Stimulated activated CD8-positive, alpha-beta memory T cell treated with anti-CD3 and anti-CD28 coated beads, Interleukin-4, amount 100 ng/mL, for 1 hour (primary cell): ENCODE results near the gene RBBP8NL.

Experiments used
- DNase-seq, 2 donors: peaks; one replicate each; pipeline ENCODE4 v3.0.0-alpha.2; 2020; ENCODE audit warnings: low read depth in 2 of 2, low spot score in 1 of 2

Gene RBBP8NL

GRCh38 chr20:62363920-62364851 lies 63.2 kb downstream of the RBBP8NL start:
- no peak for DNase-seq

GRCh38 chr20:62362991-62363919 lies 64.1 kb downstream of the RBBP8NL start:
- no peak for DNase-seq

- no peak for DNase-seq
Observed at GRCh38 chr20:62362590-62362940, 64.8 kb downstream of the RBBP8NL start.

- no peak for DNase-seq
Observed at GRCh38 chr20:62361799-62362589, 65.3 kb downstream of the RBBP8NL start.

- no peak for DNase-seq
Observed at GRCh38 chr20:62360854-62361798, 66.2 kb downstream of the RBBP8NL start.
